ENCODE data around the gene PROZ. TPM values are rescaled to one million over a fixed set of nuclear protein-coding genes. Genes with fewer than 3 reads are reported as not detected.
A peak's percentile ranks its signal among the peaks of the same experiment; 100 is the strongest.

Gene PROZ
- total RNA-seq, 1 donor from 2014 or later, result not detected

DNA sequence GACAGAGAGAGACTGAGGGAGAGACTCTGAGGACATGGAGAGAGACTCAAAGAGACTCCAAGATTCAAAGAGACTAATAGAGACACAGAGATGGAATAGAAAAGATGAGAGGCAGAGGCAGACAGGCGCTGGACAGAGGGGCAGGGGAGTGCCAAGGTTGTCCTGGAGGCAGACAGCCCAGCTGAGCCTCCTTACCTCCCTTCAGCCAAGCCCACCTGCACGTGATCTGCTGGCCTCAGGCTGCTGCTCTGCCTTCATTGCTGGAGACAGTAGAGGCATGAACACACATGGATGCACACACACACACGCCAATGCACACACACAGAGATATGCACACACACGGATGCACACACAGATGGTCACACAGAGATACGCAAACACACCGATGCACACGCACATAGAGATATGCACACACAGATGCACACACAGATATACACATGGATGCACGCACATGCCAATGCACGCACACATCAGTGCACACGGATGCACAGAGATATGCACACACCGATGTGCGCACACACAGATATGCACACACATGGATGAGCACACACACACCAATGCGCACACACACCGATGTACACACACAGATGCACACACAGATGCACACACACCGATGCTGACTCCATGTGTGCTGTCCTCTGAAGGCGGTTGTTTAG, 39.2 kb upstream of the PROZ start:
- H3K27ac Mint-ChIP-seq (ENCODE audit: unreplicated experiment), result no peak overlapping the region
- peaks cover 6% of the 10 kb centered on the region for H3K4me1 Mint-ChIP-seq (ENCODE audit: low read depth, unreplicated experiment)
- peaks cover 19% of the 10 kb centered on the region for H3K27me3 Mint-ChIP-seq (ENCODE audit: unreplicated experiment)

GRCh38 chr13:113119822-113120189, 38.6 kb upstream of the PROZ start:
- peaks cover 6% of the 10 kb centered on the region for H3K4me1 Mint-ChIP-seq (ENCODE audit: low read depth, unreplicated experiment)
- no peak for TF ChIP-seq CTCF (IDR thresholded peaks at IDR 0.05; ENCODE audit: partially characterized antibody, unreplicated experiment)
- H3K9me3 Mint-ChIP-seq (ENCODE audit: unreplicated experiment), result peaks cover 6% of the 10 kb centered on the region
- H3K4me3 Mint-ChIP-seq (ENCODE audit: unreplicated experiment), result no peak overlapping the region
- H3K27ac Mint-ChIP-seq (ENCODE audit: unreplicated experiment), result no peak overlapping the region
- DNase-seq, result no peak
- H3K27me3 Mint-ChIP-seq (ENCODE audit: unreplicated experiment), result peaks cover 17% of the 10 kb centered on the region
- H3K36me3 Mint-ChIP-seq (ENCODE audit: unreplicated experiment), result peaks cover 3% of the 10 kb centered on the region

More for the DNA sequence above, 39.2 kb upstream of the PROZ start:
- peak; percentile 6 for DNase-seq
- Mint-ChIP-seq H3K36me3 (ENCODE audit: unreplicated experiment) (peaks cover 3% of the 10 kb centered on the region), H3K9me3 (ENCODE audit: unreplicated experiment) (peaks cover 6% of the 10 kb centered on the region), H3K4me3 (ENCODE audit: unreplicated experiment) (no peak overlapping the region)
- TF ChIP-seq CTCF (IDR thresholded peaks at IDR 0.05; ENCODE audit: partially characterized antibody, unreplicated experiment), result no peak

DNA sequence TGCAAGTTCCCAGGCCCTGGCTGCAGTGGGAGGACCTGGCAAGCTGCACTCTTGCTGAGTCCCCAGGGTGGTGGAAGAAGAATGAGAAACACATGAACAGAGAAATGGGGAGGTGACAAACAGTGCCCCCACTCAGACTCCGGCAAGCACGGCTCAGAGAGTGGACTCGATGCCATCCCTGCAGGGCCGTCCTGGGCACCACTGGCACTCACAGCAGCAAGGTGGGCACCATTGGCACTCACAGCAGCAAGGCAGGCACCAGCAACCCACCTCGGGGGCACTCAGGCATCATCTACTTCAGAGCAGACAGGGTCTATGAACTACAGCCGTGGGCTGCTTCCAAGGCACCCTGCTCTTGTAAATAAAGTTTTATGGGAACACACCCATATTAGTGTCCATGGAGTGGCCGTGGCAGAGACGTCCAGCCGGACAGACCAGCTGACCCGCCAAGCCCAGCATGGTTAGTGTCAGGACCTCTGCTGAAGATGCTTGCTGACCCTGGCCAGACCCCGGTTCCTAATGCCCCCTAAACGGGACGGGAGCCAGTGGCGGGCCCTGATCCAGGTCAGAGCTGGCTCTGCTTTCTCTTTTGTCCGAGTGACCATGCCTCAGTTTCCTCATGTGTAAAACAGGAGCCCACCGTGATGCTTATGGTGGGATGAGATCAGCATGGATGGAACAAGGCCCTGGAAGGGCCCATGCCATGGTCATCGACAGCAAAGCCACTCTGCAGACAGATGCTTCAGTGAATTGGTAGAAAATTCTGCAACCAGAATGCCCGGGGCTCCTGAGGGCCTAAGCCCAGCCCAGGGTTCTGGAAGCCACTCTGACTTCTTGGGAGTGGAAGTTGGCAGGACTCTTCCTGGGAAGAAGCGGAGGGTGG, 37.9 kb upstream of the PROZ start:
- peaks cover 3% of the 10 kb centered on the region for H3K36me3 Mint-ChIP-seq (ENCODE audit: unreplicated experiment)
- H3K27ac Mint-ChIP-seq (ENCODE audit: unreplicated experiment), result no peak overlapping the region
- peak; percentile 7 for DNase-seq

GRCh38 chr13:113121183-113121927, 37.1 kb upstream of the PROZ start:
- TF ChIP-seq CTCF (IDR thresholded peaks at IDR 0.05; ENCODE audit: partially characterized antibody, unreplicated experiment), result no peak
- peaks cover 3% of the 10 kb centered on the region for H3K36me3 Mint-ChIP-seq (ENCODE audit: unreplicated experiment)
- peaks cover 6% of the 10 kb centered on the region for H3K9me3 Mint-ChIP-seq (ENCODE audit: unreplicated experiment)
- DNase-seq, result peak; percentile 9
- peaks cover 6% of the 10 kb centered on the region for H3K4me1 Mint-ChIP-seq (ENCODE audit: low read depth, unreplicated experiment)
- H3K27me3 Mint-ChIP-seq (ENCODE audit: unreplicated experiment), result peaks cover 17% of the 10 kb centered on the region
- no peak overlapping the region for H3K27ac Mint-ChIP-seq (ENCODE audit: unreplicated experiment)
- no peak overlapping the region for H3K4me3 Mint-ChIP-seq (ENCODE audit: unreplicated experiment)

More for the DNA sequence above, 37.9 kb upstream of the PROZ start:
- TF ChIP-seq CTCF (IDR thresholded peaks at IDR 0.05; ENCODE audit: partially characterized antibody, unreplicated experiment), result no peak
- H3K27me3 Mint-ChIP-seq (ENCODE audit: unreplicated experiment), result peaks cover 17% of the 10 kb centered on the region
- peaks cover 6% of the 10 kb centered on the region for H3K4me1 Mint-ChIP-seq (ENCODE audit: low read depth, unreplicated experiment)
- H3K4me3 Mint-ChIP-seq (ENCODE audit: unreplicated experiment), result no peak overlapping the region
- H3K9me3 Mint-ChIP-seq (ENCODE audit: unreplicated experiment), result peaks cover 6% of the 10 kb centered on the region
